ENCODE data around the gene AGAP5.

The AGAP5 gene

GRCh38 chr10:73629165-73629564 lies 68.7 kb downstream of the AGAP5 start:
- DNase-seq (ENCODE audit: extremely low read depth in 1 of 2, low read depth in 1 of 2): no peak

GRCh38 chr10:73628405-73628804 lies 69.5 kb downstream of the AGAP5 start:
- no peak for DNase-seq (ENCODE audit: extremely low read depth in 1 of 2, low read depth in 1 of 2)

- no peak for DNase-seq (ENCODE audit: extremely low read depth in 1 of 2, low read depth in 1 of 2)
These were observed 70.6 kb downstream of the AGAP5 start for GRCh38 chr10:73627300-73627699.

- peak; percentile 84 to 85 for DNase-seq (ENCODE audit: extremely low read depth in 1 of 2, low read depth in 1 of 2)
These were observed 71.8 kb downstream of the AGAP5 start for GRCh38 chr10:73625884-73626752.

- DNase-seq (ENCODE audit: extremely low read depth in 1 of 2, low read depth in 1 of 2): no peak
These were observed 72.7 kb downstream of the AGAP5 start for GRCh38 chr10:73625004-73625883.
